ENCODE measurements around the gene NELL1. TPM values are rescaled to one million over a fixed set of nuclear protein-coding genes. Genes with fewer than 3 reads are reported as not detected.
A peak's percentile ranks its signal among the peaks of the same experiment; 100 is the strongest.

NELL1 gene
- total and polyA plus RNA-seq, 2 experiments from 2014 or later, result 8.9 to 20.1 TPM

GRCh38 chr11:20844216-20844615 lies 174.8 kb downstream of the NELL1 start:
- Histone ChIP-seq H3K27ac (no peak overlapping the region), H3K4me3 (no peak overlapping the region), H3K79me2 (no peaks in the 10 kb centered on the region), H3K9me2 (replicated peaks; ENCODE audit: insufficient read depth) (no peaks in the 10 kb centered on the region), H3K4me1 (ENCODE audit: insufficient read depth) (no peaks in the 10 kb centered on the region), H3K9me3 (ENCODE audit: low read depth) (no peaks in the 10 kb centered on the region), H4K20me1 (ENCODE audit: insufficient read depth, poor library complexity, severe bottlenecking) (no peaks in the 10 kb centered on the region), H3K36me3 (replicated peaks; ENCODE audit: insufficient read depth, low read depth) (no peaks in the 10 kb centered on the region), H3K27me3 (no peaks in the 10 kb centered on the region), H3K4me2 (no peak overlapping the region), H2AFZ (no peak overlapping the region)
- WGBS (ENCODE audit: low lambda C conversion rate, missing lambda C conversion rate), result 94% methylated on average over 2 of the region's 2 CpGs
- TF ChIP-seq EZH2phosphoT487 (IDR thresholded peaks at IDR 0.05; ENCODE audit: low read depth, severe bottlenecking, unreplicated experiment) (no peak), EZH2 (IDR thresholded peaks at IDR 0.05; ENCODE audit: borderline replicate concordance) (no peak), CTCF (IDR thresholded peaks at IDR 0.05; ENCODE audit: poor library complexity) (no peak)
- no peak for DNase-seq (ENCODE audit: low spot score)

- no peak for DNase-seq (ENCODE audit: low spot score)
- 95% methylated on average over 2 of the region's 2 CpGs for WGBS (ENCODE audit: low lambda C conversion rate, missing lambda C conversion rate)
- no peaks in the 10 kb centered on the region for H3K9me3 ChIP-seq (ENCODE audit: low read depth)
- no peak overlapping the region for H3K4me3 ChIP-seq
- no peaks in the 10 kb centered on the region for H3K27me3 ChIP-seq
- TF ChIP-seq CTCF (IDR thresholded peaks at IDR 0.05; ENCODE audit: poor library complexity) (no peak), EZH2 (IDR thresholded peaks at IDR 0.05; ENCODE audit: borderline replicate concordance) (no peak), EZH2phosphoT487 (IDR thresholded peaks at IDR 0.05; ENCODE audit: low read depth, severe bottlenecking, unreplicated experiment) (no peak)
- H4K20me1 ChIP-seq (ENCODE audit: insufficient read depth, poor library complexity, severe bottlenecking), result no peaks in the 10 kb centered on the region
- H3K27ac ChIP-seq, result no peak overlapping the region
- H3K36me3 ChIP-seq (replicated peaks; ENCODE audit: insufficient read depth, low read depth), result no peaks in the 10 kb centered on the region
- no peak overlapping the region for H3K4me2 ChIP-seq
- H3K79me2 ChIP-seq, result no peaks in the 10 kb centered on the region
- no peaks in the 10 kb centered on the region for H3K9me2 ChIP-seq (replicated peaks; ENCODE audit: insufficient read depth)
- H2AFZ ChIP-seq, result no peak overlapping the region
- H3K4me1 ChIP-seq (ENCODE audit: insufficient read depth), result no peaks in the 10 kb centered on the region
These were observed 175.2 kb downstream of the NELL1 start for GRCh38 chr11:20844630-20845029.

GRCh38 chr11:20854215-20854955 lies 185.0 kb downstream of the NELL1 start:
- Histone ChIP-seq H3K79me2 (no peaks in the 10 kb centered on the region), H2AFZ (no peak overlapping the region), H3K4me2 (no peak overlapping the region), H4K20me1 (ENCODE audit: insufficient read depth, poor library complexity, severe bottlenecking) (no peaks in the 10 kb centered on the region), H3K4me3 (no peak overlapping the region), H3K27ac (no peak overlapping the region), H3K27me3 (no peaks in the 10 kb centered on the region), H3K9me3 (ENCODE audit: low read depth) (no peaks in the 10 kb centered on the region), H3K4me1 (ENCODE audit: insufficient read depth) (no peaks in the 10 kb centered on the region), H3K9me2 (replicated peaks; ENCODE audit: insufficient read depth) (no peaks in the 10 kb centered on the region), H3K36me3 (replicated peaks; ENCODE audit: insufficient read depth, low read depth) (no peaks in the 10 kb centered on the region)
- TF ChIP-seq EZH2phosphoT487 (IDR thresholded peaks at IDR 0.05; ENCODE audit: low read depth, severe bottlenecking, unreplicated experiment), result no peak
- no peak for TF ChIP-seq EZH2 (IDR thresholded peaks at IDR 0.05; ENCODE audit: borderline replicate concordance)
- no peak for TF ChIP-seq CTCF (IDR thresholded peaks at IDR 0.05; ENCODE audit: poor library complexity)
- WGBS (ENCODE audit: low lambda C conversion rate, missing lambda C conversion rate), result 74% methylated on average over 1 of the region's 1 CpG
- peak; percentile 18 for DNase-seq (ENCODE audit: low spot score)

All from hepatocyte (in vitro differentiated cells).